Measurements from ENCODE around the gene C17orf113. TPM values are rescaled to one million over a fixed set of nuclear protein-coding genes. Genes with fewer than 3 reads are reported as not detected.
A peak's percentile ranks its signal among the peaks of the same experiment; 100 is the strongest.
"Not testable (repeated sequence)": the region's sequence is repeated elsewhere in the genome, so short reads cannot be mapped to it uniquely, and the experiment has no call there.

The C17orf113 gene
- total RNA-seq, 4 donors from 2014 or later: under 0.01 to 1.2 (median 0.67) TPM

- no peaks in the 10 kb centered on the region for H3K9me3 ChIP-seq
- peaks cover 55 to 81% (median 72%) of the 10 kb centered on the region in 4 donors for H3K4me1 ChIP-seq
- peak; percentile 84 to 86 for TF ChIP-seq POLR2AphosphoS5 (IDR thresholded peaks at IDR 0.05)
- no peak for TF ChIP-seq EP300 (IDR thresholded peaks at IDR 0.05)
- TF ChIP-seq POLR2A (IDR thresholded peaks at IDR 0.05; ENCODE audit: low read depth): peak; percentile 42
- peak in 2 of 3 experiments; percentile 23 to 45 for TF ChIP-seq CTCF (IDR thresholded peaks at IDR 0.05)
- under 1% methylated on average over 61 of the region's 70 CpGs for WGBS
- DNase-seq (ENCODE audit: extremely low spot score): peak; percentile 96
- intact Hi-C loops (cut with DNase I): no loop called here
- H3K27me3 ChIP-seq: no peaks in the 10 kb centered on the region
- peaks cover 2 to 9% (median 3%) of the 10 kb centered on the region in 4 donors for H3K36me3 ChIP-seq
- peak within 1 kb of the TSS; percentile 65 to 95 (median 78) for H3K4me3 ChIP-seq
- peak within 1 kb of the TSS; percentile 82 to 92 (median 90) for H3K27ac ChIP-seq (replicated peaks in 1 of 4)
These were observed 33.2 kb downstream of the C17orf113 start, which contains the start of gene DNAJC7 for GRCh38 chr17:42016941-42017865. DNAJC7 (minus strand) TSS chr17:42017439; CDS start chr17:42017416, 23 bp downstream.

- 4% methylated on average over 12 of the region's 12 CpGs for WGBS
- H3K4me1 ChIP-seq: peaks cover 62 to 82% (median 76%) of the 10 kb centered on the region in 4 donors
- peaks cover 0 to 1% (median 0%) of the 10 kb centered on the region in 4 donors for H3K36me3 ChIP-seq
- intact Hi-C loops (cut with DNase I): no loop called here
- no peaks in the 10 kb centered on the region for H3K9me3 ChIP-seq
- H3K27me3 ChIP-seq: no peaks in the 10 kb centered on the region
- peak overlapping the region; percentile 65 to 95 (median 78) for H3K4me3 ChIP-seq
- no peak for DNase-seq (ENCODE audit: extremely low spot score)
- TF ChIP-seq POLR2AphosphoS5 (IDR thresholded peaks at IDR 0.05): no peak
- TF ChIP-seq CTCF (IDR thresholded peaks at IDR 0.05): no peak
- no peak for TF ChIP-seq EP300 (IDR thresholded peaks at IDR 0.05)
- peak overlapping the region; percentile 82 to 92 (median 90) for H3K27ac ChIP-seq (replicated peaks in 1 of 4)
These were observed 34.0 kb downstream of the C17orf113 start for GRCh38 chr17:42016411-42016831.

- peaks cover 74 to 88% (median 82%) of the 10 kb centered on the region in 4 donors for H3K4me1 ChIP-seq
- H3K4me3 ChIP-seq: not testable (repeated sequence)
These were observed 36.7 kb downstream of the C17orf113 start for GRCh38 chr17:42013740-42014139.

GRCh38 chr17:42012363-42012762, 38.0 kb downstream of the C17orf113 start:
- H3K4me1 ChIP-seq: peaks cover 69 to 91% (median 78%) of the 10 kb centered on the region in 4 donors
- H3K9me3 ChIP-seq; intact Hi-C loops (cut with DNase I); H3K27ac ChIP-seq (replicated peaks in 1 of 4); H3K36me3 ChIP-seq; H3K27me3 ChIP-seq; DNase-seq (ENCODE audit: extremely low spot score); H3K4me3 ChIP-seq: not testable (repeated sequence)
- 80% methylated on average over 4 of the region's 4 CpGs for WGBS

More at GRCh38 chr17:42013740-42014139, 36.7 kb downstream of the C17orf113 start:
- DNase-seq (ENCODE audit: extremely low spot score); intact Hi-C loops (cut with DNase I); H3K36me3 ChIP-seq; H3K9me3 ChIP-seq; H3K27me3 ChIP-seq: not testable (repeated sequence)
- WGBS: 89% methylated on average over 12 of the region's 12 CpGs
- H3K27ac ChIP-seq (replicated peaks in 1 of 4): peak overlapping the region in 1 of 4 donors; percentile 2

- H3K4me1 ChIP-seq: peaks cover 72 to 95% (median 84%) of the 10 kb centered on the region in 4 donors
- H3K36me3 ChIP-seq: peaks cover 0 to 5% (median 0%) of the 10 kb centered on the region in 4 donors
- H3K27ac ChIP-seq (replicated peaks in 1 of 4): peak overlapping the region in 2 of 4 donors; percentile 10
These were observed 39.4 kb downstream of the C17orf113 start for GRCh38 chr17:42010898-42011516.

GRCh38 chr17:42010266-42010680, 40.1 kb downstream of the C17orf113 start:
- H3K4me1 ChIP-seq: peaks cover 72 to 95% (median 84%) of the 10 kb centered on the region in 4 donors
- H3K27me3 ChIP-seq; H3K4me3 ChIP-seq; DNase-seq (ENCODE audit: extremely low spot score); H3K9me3 ChIP-seq; intact Hi-C loops (cut with DNase I); H3K36me3 ChIP-seq: not testable (repeated sequence)
- WGBS: 64% methylated on average over 9 of the region's 9 CpGs
- peak overlapping the region in 2 of 4 donors; percentile 10 for H3K27ac ChIP-seq (replicated peaks in 1 of 4)

More at GRCh38 chr17:42010898-42011516, 39.4 kb downstream of the C17orf113 start:
- H3K27me3 ChIP-seq: no peaks in the 10 kb centered on the region
- intact Hi-C loops (cut with DNase I): no loop called here
- H3K9me3 ChIP-seq: no peaks in the 10 kb centered on the region
- WGBS: 83% methylated on average over 3 of the region's 3 CpGs
- no peak overlapping the region for H3K4me3 ChIP-seq
- TF ChIP-seq POLR2AphosphoS5 (IDR thresholded peaks at IDR 0.05): no peak
- DNase-seq (ENCODE audit: extremely low spot score): no peak

Measured in esophagus muscularis mucosa (tissue), 4 donors.